ENCODE data around the gene PABPC5. TPM values are rescaled to one million over a fixed set of nuclear protein-coding genes. Genes with fewer than 3 reads are reported as not detected.

The PABPC5 gene
- total RNA-seq: not detected in 2 replicates

- Mint-ChIP-seq H3K9me3 (no peaks in the 10 kb centered on the region), H3K27me3 (no peaks in the 10 kb centered on the region), H3K27ac (no peak within 1 kb of the TSS), H3K4me1 (no peaks in the 10 kb centered on the region), H3K4me3 (no peak within 1 kb of the TSS), H3K36me3 (ENCODE audit: low read depth) (no peaks in the 10 kb centered on the region)
- no peak for DNase-seq
- no peak for TF ChIP-seq CTCF (IDR thresholded peaks at IDR 0.05)
- ChIA-PET POLR2A (no interaction called here), CTCF (no interaction called here)
- intact Hi-C loops (cut with micrococcal nuclease): no loop called here
- no peak for ATAC-seq (ENCODE audit: low read depth)
Observed at GRCh38 chrX:91434351-91435168, at the start of gene PABPC5. PABPC5 (plus strand) TSS chrX:91434839; CDS start chrX:91435578, 739 bp downstream.

- Mint-ChIP-seq H3K4me1 (no peaks in the 10 kb centered on the region), H3K4me3 (no peak overlapping the region), H3K27ac (no peak overlapping the region), H3K27me3 (no peaks in the 10 kb centered on the region), H3K36me3 (ENCODE audit: low read depth) (no peaks in the 10 kb centered on the region), H3K9me3 (peaks cover 7% of the 10 kb centered on the region)
- no peak for DNase-seq
- TF ChIP-seq CTCF (IDR thresholded peaks at IDR 0.05): no peak
- intact Hi-C loops (cut with micrococcal nuclease): no loop called here
- ChIA-PET POLR2A (no interaction called here), CTCF (no interaction called here)
- ATAC-seq (ENCODE audit: low read depth): no peak
Observed at GRCh38 chrX:91389026-91389425, 45.6 kb upstream of the PABPC5 start.

GRCh38 chrX:91414713-91415112 is 19.9 kb upstream of the PABPC5 start:
- CTCF ChIA-PET: no interaction called here
- ATAC-seq (ENCODE audit: low read depth): no peak
- Mint-ChIP-seq H3K27ac (no peak overlapping the region), H3K9me3 (no peaks in the 10 kb centered on the region), H3K4me3 (no peak overlapping the region), H3K4me1 (no peaks in the 10 kb centered on the region), H3K36me3 (ENCODE audit: low read depth) (no peaks in the 10 kb centered on the region), H3K27me3 (no peaks in the 10 kb centered on the region)
- DNase-seq: no peak
- no peak for TF ChIP-seq CTCF (IDR thresholded peaks at IDR 0.05)
- POLR2A ChIA-PET: no interaction called here
- intact Hi-C loops (cut with micrococcal nuclease): no loop called here

GRCh38 chrX:91435395-91435794 is 756 bp downstream of the PABPC5 start:
- no peak for TF ChIP-seq CTCF (IDR thresholded peaks at IDR 0.05)

More at GRCh38 chrX:91435395-91435794, 756 bp downstream of the PABPC5 start:
- no peaks in the 10 kb centered on the region for H3K9me3 Mint-ChIP-seq
- no peak overlapping the region for H3K27ac Mint-ChIP-seq
- POLR2A ChIA-PET: no interaction called here
- intact Hi-C loops (cut with micrococcal nuclease): no loop called here
- CTCF ChIA-PET: no interaction called here
- H3K27me3 Mint-ChIP-seq: no peaks in the 10 kb centered on the region
- H3K36me3 Mint-ChIP-seq (ENCODE audit: low read depth): no peaks in the 10 kb centered on the region
- H3K4me1 Mint-ChIP-seq: no peaks in the 10 kb centered on the region
- no peak overlapping the region for H3K4me3 Mint-ChIP-seq
- DNase-seq: no peak
- ATAC-seq (ENCODE audit: low read depth): no peak
